ENCODE data around the gene RNF123. TPM values are rescaled to one million over a fixed set of nuclear protein-coding genes. Genes with fewer than 3 reads are reported as not detected.

Gene RNF123
- total RNA-seq, 2 donors from 2014 or later = 28.3 to 29.4 TPM

DNA sequence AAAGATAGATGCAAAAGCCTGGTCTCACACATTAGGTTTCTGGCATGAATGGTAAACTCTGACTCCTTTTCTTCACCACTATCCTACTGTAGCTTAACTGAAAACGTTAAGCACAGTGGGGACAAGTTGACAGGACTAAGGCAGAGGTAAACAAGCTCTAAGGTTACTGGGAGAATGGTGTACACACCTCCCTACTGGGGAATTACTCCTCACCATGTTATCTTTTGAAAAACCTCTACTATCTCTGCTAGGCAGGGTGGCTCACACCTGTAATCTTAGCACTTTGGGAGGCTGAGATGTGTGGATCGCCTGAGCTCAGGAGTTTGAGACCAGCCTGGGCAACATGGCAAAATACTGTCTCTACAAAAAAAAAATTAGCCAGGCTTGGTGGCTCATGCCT lies 67.8 kb downstream of the RNF123 start:
- no peak for DNase-seq (ENCODE audit: low spot score)
- TF ChIP-seq, protein P1, sequence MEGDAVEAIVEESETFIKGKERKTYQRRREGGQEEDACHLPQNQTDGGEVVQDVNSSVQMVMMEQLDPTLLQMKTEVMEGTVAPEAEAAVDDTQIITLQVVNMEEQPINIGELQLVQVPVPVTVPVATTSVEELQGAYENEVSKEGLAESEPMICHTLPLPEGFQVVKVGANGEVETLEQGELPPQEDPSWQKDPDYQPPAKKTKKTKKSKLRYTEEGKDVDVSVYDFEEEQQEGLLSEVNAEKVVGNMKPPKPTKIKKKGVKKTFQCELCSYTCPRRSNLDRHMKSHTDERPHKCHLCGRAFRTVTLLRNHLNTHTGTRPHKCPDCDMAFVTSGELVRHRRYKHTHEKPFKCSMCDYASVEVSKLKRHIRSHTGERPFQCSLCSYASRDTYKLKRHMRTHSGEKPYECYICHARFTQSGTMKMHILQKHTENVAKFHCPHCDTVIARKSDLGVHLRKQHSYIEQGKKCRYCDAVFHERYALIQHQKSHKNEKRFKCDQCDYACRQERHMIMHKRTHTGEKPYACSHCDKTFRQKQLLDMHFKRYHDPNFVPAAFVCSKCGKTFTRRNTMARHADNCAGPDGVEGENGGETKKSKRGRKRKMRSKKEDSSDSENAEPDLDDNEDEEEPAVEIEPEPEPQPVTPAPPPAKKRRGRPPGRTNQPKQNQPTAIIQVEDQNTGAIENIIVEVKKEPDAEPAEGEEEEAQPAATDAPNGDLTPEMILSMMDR (IDR thresholded peaks at IDR 0.05) = no peak
- H3K36me3 ChIP-seq = no peaks in the 10 kb centered on the region
- H3K4me3 ChIP-seq = no peak overlapping the region
- H3K9me3 ChIP-seq = no peaks in the 10 kb centered on the region
- H3K27ac ChIP-seq = no peak overlapping the region
- peaks cover 0 to 16% of the 10 kb centered on the region in 2 donors for H3K4me1 ChIP-seq (ENCODE audit: control insufficient read depth in 1 of 2, low read depth in 2 of 2)
- H3K27me3 ChIP-seq (replicated peaks; ENCODE audit: insufficient read depth) = no peaks in the 10 kb centered on the region
- ATAC-seq (ENCODE audit: insufficient number of reproducible peaks, low FRiP score, low read depth) = no peak

DNA sequence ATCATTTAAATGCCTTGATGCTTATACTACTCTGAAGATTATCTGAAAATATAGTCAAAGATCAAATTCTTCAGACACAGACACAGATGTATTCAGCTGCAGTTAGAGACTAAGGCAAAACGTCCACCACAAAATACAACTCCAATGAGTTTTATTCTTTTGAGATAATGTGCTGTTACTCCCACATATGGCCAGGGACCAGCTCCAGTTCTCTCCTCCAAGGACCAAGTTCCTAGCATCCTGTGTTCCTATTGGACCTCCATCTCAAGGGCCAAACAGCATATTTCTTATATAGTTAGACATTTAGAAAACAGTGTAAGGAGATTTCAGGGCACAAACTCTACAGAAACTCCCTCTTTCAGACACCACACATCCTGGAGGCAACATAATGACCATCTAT lies 69.9 kb downstream of the RNF123 start:
- ATAC-seq (ENCODE audit: insufficient number of reproducible peaks, low FRiP score, low read depth) (no peak), DNase-seq (ENCODE audit: low spot score) (no peak)
- Histone ChIP-seq H3K4me1 (ENCODE audit: control insufficient read depth in 1 of 2, low read depth in 2 of 2) (peaks cover 0 to 4% of the 10 kb centered on the region in 2 donors), H3K27me3 (replicated peaks; ENCODE audit: insufficient read depth) (no peaks in the 10 kb centered on the region), H3K4me3 (no peak overlapping the region), H3K36me3 (no peaks in the 10 kb centered on the region), H3K9me3 (no peaks in the 10 kb centered on the region), H3K27ac (no peak overlapping the region)
- TF ChIP-seq, protein P1 (IDR thresholded peaks at IDR 0.05) = no peak

DNA sequence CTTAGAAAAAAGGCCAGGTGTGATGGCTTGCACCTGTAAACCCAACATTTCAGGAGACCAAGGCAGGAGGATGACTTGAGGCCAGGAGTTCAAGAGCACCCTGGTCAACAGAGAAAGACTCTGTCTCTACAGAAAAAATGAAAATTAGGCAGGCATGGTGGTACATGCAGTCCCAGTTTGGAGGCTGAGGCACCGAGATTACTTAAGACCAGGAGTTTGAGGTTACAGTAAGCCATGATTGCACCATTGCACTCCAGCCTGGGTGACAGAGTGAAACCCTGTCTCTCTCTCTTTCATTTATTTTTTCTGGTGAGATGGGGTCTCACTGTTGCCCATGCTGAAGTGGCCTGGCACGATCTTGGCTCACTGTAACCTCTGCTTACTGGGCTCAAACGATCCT lies 72.3 kb downstream of the RNF123 start:
- ATAC-seq (ENCODE audit: insufficient number of reproducible peaks, low FRiP score, low read depth) (no peak), DNase-seq (ENCODE audit: low spot score) (no peak)
- Histone ChIP-seq H3K27ac (no peak overlapping the region), H3K9me3 (no peaks in the 10 kb centered on the region), H3K36me3 (no peaks in the 10 kb centered on the region), H3K4me1 (ENCODE audit: control insufficient read depth in 1 of 2, low read depth in 2 of 2) (no peaks in the 10 kb centered on the region), H3K4me3 (no peak overlapping the region), H3K27me3 (replicated peaks; ENCODE audit: insufficient read depth) (no peaks in the 10 kb centered on the region)
- TF ChIP-seq, protein P1 (IDR thresholded peaks at IDR 0.05) = no peak

DNA sequence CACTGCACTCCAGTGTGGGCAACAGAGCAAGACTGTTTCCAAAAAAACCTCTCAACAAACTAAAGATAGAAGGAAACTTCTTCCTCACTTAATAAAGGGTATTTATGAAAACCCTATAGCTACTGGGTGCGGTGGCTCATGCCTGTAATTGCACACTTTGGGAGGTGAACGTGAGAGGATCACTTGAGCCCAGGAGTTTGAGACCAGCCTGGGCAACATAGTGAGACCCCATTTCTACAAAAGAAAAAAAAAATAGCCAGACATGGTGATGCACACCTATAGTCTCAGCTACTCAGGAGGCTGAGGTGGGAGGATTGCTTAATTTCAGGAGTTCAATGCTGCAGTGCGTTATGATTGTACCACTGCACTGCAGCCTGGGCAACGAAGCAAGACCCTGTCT lies 74.6 kb downstream of the RNF123 start:
- Histone ChIP-seq H3K27me3 (replicated peaks; ENCODE audit: insufficient read depth) (no peaks in the 10 kb centered on the region), H3K36me3 (no peaks in the 10 kb centered on the region), H3K4me3 (no peak overlapping the region), H3K27ac (no peak overlapping the region), H3K4me1 (ENCODE audit: control insufficient read depth in 1 of 2, low read depth in 2 of 2) (no peaks in the 10 kb centered on the region), H3K9me3 (no peaks in the 10 kb centered on the region)
- ATAC-seq (ENCODE audit: insufficient number of reproducible peaks, low FRiP score, low read depth) (no peak), DNase-seq (ENCODE audit: low spot score) (no peak)
- TF ChIP-seq, protein P1 (IDR thresholded peaks at IDR 0.05) = no peak

DNA sequence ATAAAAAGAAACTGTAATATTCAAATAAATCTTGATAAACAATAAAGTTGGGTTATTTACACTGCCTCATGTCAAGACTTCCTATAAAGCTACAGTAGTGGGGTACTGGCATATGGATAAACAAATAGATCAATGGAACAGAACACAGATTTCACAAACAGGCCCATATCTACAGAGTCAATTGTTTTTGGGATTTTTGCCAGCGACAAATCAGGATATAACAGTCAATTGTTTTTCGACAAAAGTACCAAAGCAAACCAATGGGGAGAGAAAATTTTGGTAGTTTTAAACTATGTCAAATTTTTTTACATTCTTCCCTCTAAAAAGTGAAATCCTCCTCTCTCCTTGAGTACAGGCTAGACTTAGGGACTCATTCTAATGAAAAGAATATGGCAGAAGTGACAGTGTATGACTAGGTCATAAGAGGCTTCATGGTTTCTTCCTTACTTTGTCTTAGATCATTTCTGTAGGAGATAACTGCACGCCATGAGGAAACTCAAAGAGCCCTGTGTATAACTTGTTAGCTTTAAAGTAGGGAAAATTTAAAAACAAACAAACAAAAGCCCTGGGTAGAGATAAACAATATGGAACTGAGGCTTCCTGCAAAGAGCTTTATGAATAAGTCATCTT lies 80.0 kb downstream of the RNF123 start:
- no peak for ATAC-seq (ENCODE audit: insufficient number of reproducible peaks, low FRiP score, low read depth)
- no peak overlapping the region for H3K27ac ChIP-seq
- H3K27me3 ChIP-seq (replicated peaks; ENCODE audit: insufficient read depth) = no peaks in the 10 kb centered on the region
- H3K36me3 ChIP-seq = no peaks in the 10 kb centered on the region
- H3K9me3 ChIP-seq = no peaks in the 10 kb centered on the region
- no peak overlapping the region for H3K4me3 ChIP-seq
- peaks cover 0 to 4% of the 10 kb centered on the region in 2 donors for H3K4me1 ChIP-seq (ENCODE audit: control insufficient read depth in 1 of 2, low read depth in 2 of 2)
- no peak for DNase-seq (ENCODE audit: low spot score)
- TF ChIP-seq, protein P1 (IDR thresholded peaks at IDR 0.05) = no peak

All from thoracic aorta (tissue), 2 donors.